Measurements from ENCODE around the gene NKAIN1.
A peak's percentile ranks its signal among the peaks of the same experiment; 100 is the strongest.

Gene NKAIN1

GRCh38 chr1:31161571-31161970 lies 78.1 kb downstream of the NKAIN1 start:
- no peak for TF ChIP-seq CTCF (IDR thresholded peaks at IDR 0.05; ENCODE audit: low read depth, low read length)
- no peak for DNase-seq (ENCODE audit: low read depth in 2 of 2)
- H3K4me3 ChIP-seq (replicated peaks in 1 of 2; ENCODE audit: low read depth in 2 of 2, low read length in 2 of 2): no peak overlapping the region

DNA sequence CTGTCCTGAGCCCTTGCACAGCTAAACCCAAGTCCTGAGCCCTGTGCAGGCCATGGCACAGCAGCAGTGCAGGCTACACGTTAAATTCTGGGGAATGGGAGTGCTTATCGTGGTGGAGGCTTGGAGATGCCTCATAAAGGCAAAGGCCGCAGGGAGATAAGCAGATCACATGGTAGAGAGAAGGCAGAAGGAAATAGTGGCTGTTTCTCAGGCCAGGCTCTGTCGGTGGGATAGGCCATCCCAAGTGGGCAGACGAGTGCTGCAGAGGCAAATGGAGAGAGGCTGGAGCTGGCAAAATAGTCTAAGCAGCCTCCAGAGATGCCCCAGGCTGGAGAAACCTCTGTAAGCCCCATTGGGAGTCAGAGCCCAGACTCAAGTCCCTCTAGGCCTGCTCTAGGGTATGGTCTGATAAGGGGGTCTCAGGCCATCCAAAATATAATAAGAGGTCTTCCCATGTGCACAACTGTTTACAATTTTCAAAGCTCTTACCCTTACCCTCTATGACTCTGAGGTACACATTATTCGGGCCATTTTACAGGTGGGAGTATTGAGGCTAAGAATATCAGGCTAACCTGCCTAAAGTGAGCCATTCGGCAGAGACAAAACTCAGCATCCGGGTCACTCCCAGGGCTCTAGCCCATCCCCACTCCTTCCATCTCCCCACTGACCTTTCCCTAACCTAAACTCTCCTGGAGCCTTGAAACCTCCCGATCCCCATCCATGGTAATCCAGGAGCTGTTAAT lies 79.6 kb downstream of the NKAIN1 start:
- no peak for DNase-seq (ENCODE audit: low read depth in 2 of 2)
- H3K4me3 ChIP-seq (replicated peaks in 1 of 2; ENCODE audit: low read depth in 2 of 2, low read length in 2 of 2): no peak overlapping the region
- TF ChIP-seq CTCF (IDR thresholded peaks at IDR 0.05; ENCODE audit: low read depth, low read length): no peak

DNA sequence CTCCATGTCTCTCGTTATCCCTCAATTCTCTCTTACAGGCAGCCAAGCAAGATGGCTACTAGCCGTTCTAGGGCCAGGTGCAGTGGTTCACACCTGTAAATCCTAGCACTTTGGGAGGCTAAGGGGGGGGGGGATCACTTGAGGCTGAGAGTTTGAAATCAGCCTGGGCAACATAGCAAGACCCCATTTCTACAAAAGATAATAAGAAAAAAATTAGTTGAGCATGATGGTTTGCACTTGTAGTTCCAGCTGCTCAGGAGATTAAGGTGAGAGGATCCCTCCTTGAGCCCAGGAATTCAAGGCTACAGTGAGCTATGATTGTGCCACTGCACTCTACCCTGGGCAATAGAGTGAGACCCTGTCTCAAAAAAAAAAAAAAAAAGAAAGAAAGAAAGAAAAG lies 80.4 kb downstream of the NKAIN1 start:
- H3K4me3 ChIP-seq (replicated peaks in 1 of 2; ENCODE audit: low read depth in 2 of 2, low read length in 2 of 2): no peak overlapping the region
- DNase-seq (ENCODE audit: low read depth in 2 of 2): no peak
- no peak for TF ChIP-seq CTCF (IDR thresholded peaks at IDR 0.05; ENCODE audit: low read depth, low read length)

GRCh38 chr1:31155216-31155806 lies 84.4 kb downstream of the NKAIN1 start:
- TF ChIP-seq CTCF (IDR thresholded peaks at IDR 0.05; ENCODE audit: low read depth, low read length): no peak

GRCh38 chr1:31154632-31155215 lies 85.0 kb downstream of the NKAIN1 start:
- peak; percentile 70 to 84 for DNase-seq (ENCODE audit: low read depth in 2 of 2)
- no peak for TF ChIP-seq CTCF (IDR thresholded peaks at IDR 0.05; ENCODE audit: low read depth, low read length)
- H3K4me3 ChIP-seq (replicated peaks in 1 of 2; ENCODE audit: low read depth in 2 of 2, low read length in 2 of 2): peak overlapping the region; percentile 67

More at GRCh38 chr1:31155216-31155806, 84.4 kb downstream of the NKAIN1 start:
- peak overlapping the region; percentile 67 for H3K4me3 ChIP-seq (replicated peaks in 1 of 2; ENCODE audit: low read depth in 2 of 2, low read length in 2 of 2)
- DNase-seq (ENCODE audit: low read depth in 2 of 2): peak; percentile 61 to 76

DNA sequence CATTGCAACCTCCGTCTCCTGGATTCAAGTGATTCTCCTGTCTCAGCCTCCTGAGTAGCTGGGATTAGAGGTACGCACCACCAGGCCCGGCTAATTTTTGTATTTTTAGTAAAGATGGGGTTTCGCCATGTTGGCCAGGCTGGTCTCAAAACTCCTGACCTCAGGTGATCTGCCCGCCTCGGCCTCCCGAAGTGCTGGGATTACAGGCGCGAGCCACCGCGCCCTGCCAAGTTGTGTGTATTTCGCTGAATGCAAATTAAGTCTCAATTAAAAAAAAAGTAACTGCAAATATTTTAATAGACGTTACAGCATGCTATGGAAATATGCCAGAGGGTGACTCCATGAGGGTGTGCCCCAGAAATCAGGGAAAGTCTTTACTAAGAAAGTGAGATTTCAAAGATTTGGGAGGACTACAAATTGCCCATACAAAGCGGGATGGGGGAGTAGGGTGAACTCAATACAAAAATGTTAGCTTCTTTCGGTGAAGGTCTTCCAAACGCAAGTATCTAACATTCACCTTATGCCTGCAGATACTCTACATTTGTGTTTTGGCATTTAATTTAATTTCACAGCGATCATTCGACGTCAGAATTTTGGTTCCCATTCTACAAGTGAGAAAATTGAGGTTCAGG lies 85.6 kb downstream of the NKAIN1 start:
- peak in 1 of 2 donors; percentile 18 for DNase-seq (ENCODE audit: low read depth in 2 of 2)
- H3K4me3 ChIP-seq (replicated peaks in 1 of 2; ENCODE audit: low read depth in 2 of 2, low read length in 2 of 2): peak overlapping the region in 1 of 2 donors; percentile 49
- TF ChIP-seq CTCF (IDR thresholded peaks at IDR 0.05; ENCODE audit: low read depth, low read length): no peak

All from cardiac fibroblast (primary cell).